Left lung (tissue), 10 donors: ENCODE measurements around the gene ERC2. TPM values are rescaled to one million over a fixed set of nuclear protein-coding genes. Genes with fewer than 3 reads are reported as not detected.

Experiments
- ATAC-seq: fragments of 200-7000 bp; cut with Tn5 transposase; one replicate; pipeline ENCODE4 v1.9.1; 2020; ENCODE audit warnings: moderate library complexity
- DNase-seq, 4 donors: peaks; one replicate each; pipeline ENCODE4 v3.0.0-alpha.2; 2013 to 2020
- H3K27ac ChIP-seq, 2 donors: fragments of 200-600 bp; sonication (generic) in 1 of 2; one replicate each; pipeline versions ENCODE4 v1.5.0 to v1.8.0; 2020 to 2021
- H3K27me3 ChIP-seq, 2 donors: fragments of 200-600 bp; sonication (generic) in 1 of 2; one replicate each; pipeline versions ENCODE4 v1.5.0 to v1.8.0; 2020 to 2021
- H3K36me3 ChIP-seq, 2 donors: fragments of 200-600 bp; sonication (generic) in 1 of 2; one replicate each; pipeline versions ENCODE4 v1.5.0 to v1.8.0; 2020 to 2021
- H3K4me1 ChIP-seq, 2 donors: fragments of 200-600 bp; one replicate each; pipeline ENCODE4 v1.8.0; 2021
- H3K4me3 ChIP-seq, 2 donors: fragments of 200-600 bp; sonication (generic) in 1 of 2; one replicate each; pipeline versions ENCODE4 v1.5.0 to v1.8.0; 2020 to 2021; ENCODE audit warnings: mild to moderate bottlenecking in 1 of 2
- H3K9me3 ChIP-seq, 2 donors: fragments of 200-600 bp; sonication (generic) in 1 of 2; one replicate each; pipeline versions ENCODE4 v1.5.0 to v1.8.0; 2020 to 2021
- intact Hi-C, 2 donors: fragments of 100-400 bp; cut with DNase I; formaldehyde crosslinking; loops; one replicate each; pipeline versions ENCODE4 v1.11.2 to v1.14.2; 2022
- polyA plus RNA-seq, 6 donors: library from polyadenylated mRNA; unstranded; fragments of 120-200 nt; gene quantifications; one replicate each; pipeline ENCODE4 v1.2.1, GENCODE V29; 2013; ENCODE audit not compliant: insufficient read length in 6 of 6
- total RNA-seq, 2 donors: library from RNA; stranded (reverse); fragmentation: NEBNext Ultra II Directional; extraction: Animal tissue kit (Norgen Biotek cat#: 25700); gene quantifications; one replicate each; pipeline ENCODE4 v1.2.1, GENCODE V29; 2021
- TF ChIP-seq, protein P1 (sequence below), 2 donors: fragments of 200-600 bp; sonication (generic) in 1 of 2; IDR thresholded peaks; one replicate each; pipeline versions ENCODE4 v1.5.0 to v1.8.0; 2021; ENCODE audit warnings: antibody characterized with exemption in 2 of 2
- donor health status: DM: no; HTN: yes; CAD: no.
- donor health status: DM: no; HTN: no; CAD: no.

The ERC2 gene
- total and polyA plus RNA-seq, 8 donors, result 1.6 to 3.3 (median 2.1) TPM

DNA sequence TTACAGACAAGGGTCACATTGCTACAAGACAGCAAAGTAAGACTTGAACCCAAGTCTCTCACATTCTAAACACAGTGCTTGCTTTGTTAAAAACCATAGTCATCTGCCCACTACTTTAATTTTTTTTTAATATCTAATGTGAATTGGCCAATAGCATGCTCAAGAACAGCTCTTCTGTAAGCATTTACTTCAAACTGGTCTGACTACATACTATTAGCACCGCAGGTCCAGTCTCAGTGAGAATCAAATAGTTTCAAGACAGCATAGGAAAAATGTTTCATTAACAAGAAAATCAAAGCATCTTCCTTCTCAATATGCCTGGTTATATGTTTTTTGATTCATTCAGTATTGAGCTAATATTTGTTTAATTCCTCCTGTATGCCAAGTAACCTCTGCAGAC is 419.9 kb downstream of the ERC2 start:
- no peaks in the 10 kb centered on the region for H3K36me3 ChIP-seq
- peaks cover 0 to 9% of the 10 kb centered on the region in 2 donors for H3K27me3 ChIP-seq
- H3K4me1 ChIP-seq, result no peaks in the 10 kb centered on the region
- TF ChIP-seq, protein P1, sequence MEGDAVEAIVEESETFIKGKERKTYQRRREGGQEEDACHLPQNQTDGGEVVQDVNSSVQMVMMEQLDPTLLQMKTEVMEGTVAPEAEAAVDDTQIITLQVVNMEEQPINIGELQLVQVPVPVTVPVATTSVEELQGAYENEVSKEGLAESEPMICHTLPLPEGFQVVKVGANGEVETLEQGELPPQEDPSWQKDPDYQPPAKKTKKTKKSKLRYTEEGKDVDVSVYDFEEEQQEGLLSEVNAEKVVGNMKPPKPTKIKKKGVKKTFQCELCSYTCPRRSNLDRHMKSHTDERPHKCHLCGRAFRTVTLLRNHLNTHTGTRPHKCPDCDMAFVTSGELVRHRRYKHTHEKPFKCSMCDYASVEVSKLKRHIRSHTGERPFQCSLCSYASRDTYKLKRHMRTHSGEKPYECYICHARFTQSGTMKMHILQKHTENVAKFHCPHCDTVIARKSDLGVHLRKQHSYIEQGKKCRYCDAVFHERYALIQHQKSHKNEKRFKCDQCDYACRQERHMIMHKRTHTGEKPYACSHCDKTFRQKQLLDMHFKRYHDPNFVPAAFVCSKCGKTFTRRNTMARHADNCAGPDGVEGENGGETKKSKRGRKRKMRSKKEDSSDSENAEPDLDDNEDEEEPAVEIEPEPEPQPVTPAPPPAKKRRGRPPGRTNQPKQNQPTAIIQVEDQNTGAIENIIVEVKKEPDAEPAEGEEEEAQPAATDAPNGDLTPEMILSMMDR (IDR thresholded peaks at IDR 0.05), result no peak
- peak; percentile 72 for ATAC-seq
- no peak overlapping the region for H3K27ac ChIP-seq
- H3K4me3 ChIP-seq, result no peak overlapping the region
- no peaks in the 10 kb centered on the region for H3K9me3 ChIP-seq
- intact Hi-C loops, result no loop called here
- no peak for DNase-seq

GRCh38 chr3:56042326-56042951 is 425.8 kb downstream of the ERC2 start:
- DNase-seq (peak in 2 of 4 donors; percentile 35 to 58), ATAC-seq (peak; percentile 94)
- H3K9me3 ChIP-seq, result peaks cover 0 to 23% of the 10 kb centered on the region in 2 donors
- intact Hi-C loops, result no loop called here
- no peak overlapping the region for H3K27ac ChIP-seq
- H3K27me3 ChIP-seq, result peaks cover 0 to 9% of the 10 kb centered on the region in 2 donors
- no peaks in the 10 kb centered on the region for H3K36me3 ChIP-seq
- TF ChIP-seq, protein P1 (IDR thresholded peaks at IDR 0.05), result peak; percentile 39 to 40
- H3K4me3 ChIP-seq, result no peak overlapping the region
- H3K4me1 ChIP-seq, result no peaks in the 10 kb centered on the region

GRCh38 chr3:56025326-56025725 is 442.9 kb downstream of the ERC2 start:
- Histone ChIP-seq H3K36me3 (no peaks in the 10 kb centered on the region), H3K27me3 (no peaks in the 10 kb centered on the region), H3K9me3 (no peaks in the 10 kb centered on the region), H3K27ac (no peak overlapping the region), H3K4me3 (no peak overlapping the region), H3K4me1 (no peaks in the 10 kb centered on the region)
- DNase-seq, result no peak
- no peak for ATAC-seq
- intact Hi-C loops, result no loop called here
- TF ChIP-seq, protein P1 (IDR thresholded peaks at IDR 0.05), result no peak

GRCh38 chr3:56023546-56023945 is 444.7 kb downstream of the ERC2 start:
- no peak for ATAC-seq
- no peaks in the 10 kb centered on the region for H3K36me3 ChIP-seq
- intact Hi-C loops, result no loop called here
- no peak overlapping the region for H3K4me3 ChIP-seq
- TF ChIP-seq, protein P1 (IDR thresholded peaks at IDR 0.05), result no peak
- no peak for DNase-seq
- no peak overlapping the region for H3K27ac ChIP-seq
- no peaks in the 10 kb centered on the region for H3K27me3 ChIP-seq
- no peaks in the 10 kb centered on the region for H3K9me3 ChIP-seq
- no peaks in the 10 kb centered on the region for H3K4me1 ChIP-seq

- TF ChIP-seq, protein P1 (IDR thresholded peaks at IDR 0.05), result no peak
- no peak for ATAC-seq
Measured at GRCh38 chr3:56022619-56023018, 445.6 kb downstream of the ERC2 start.

More at GRCh38 chr3:56022619-56023018, 445.6 kb downstream of the ERC2 start:
- no peak overlapping the region for H3K4me3 ChIP-seq
- no peaks in the 10 kb centered on the region for H3K4me1 ChIP-seq
- no peak overlapping the region for H3K27ac ChIP-seq
- intact Hi-C loops, result no loop called here
- no peaks in the 10 kb centered on the region for H3K9me3 ChIP-seq
- H3K27me3 ChIP-seq, result no peaks in the 10 kb centered on the region
- DNase-seq, result no peak
- H3K36me3 ChIP-seq, result no peaks in the 10 kb centered on the region
